Upper lobe of left lung (tissue), 4 donors: ENCODE measurements around the gene KCTD12.
"Not testable (repeated sequence)": the region's sequence is repeated elsewhere in the genome, so short reads cannot be mapped to it uniquely, and the experiment has no call there.

Experiments used
- CTCF ChIP-seq, 6 experiments: fragments of 450-650 bp in 4 of 6; fragments of 200-600 bp in 2 of 6; sonication (generic) in 2 of 6; IDR thresholded peaks; one replicate each; pipeline ENCODE4 v1.5.1; 2016 to 2019; ENCODE audit warnings: antibody characterized with exemption in 6 of 6
- POLR2A ChIP-seq, 4 donors: fragments of 450-650 bp; IDR thresholded peaks; one replicate each; pipeline ENCODE4 v1.5.1; 2016 to 2017; ENCODE audit warnings: antibody characterized with exemption in 4 of 4, mild to moderate bottlenecking in 2 of 4
- POLR2AphosphoS5 ChIP-seq, 2 donors: sonication (generic); formaldehyde crosslinking; IDR thresholded peaks; one replicate each; pipeline ENCODE4 v1.5.1; 2017; ENCODE audit warnings: antibody characterized with exemption in 2 of 2

GRCh38 chr13:76917755-76918481, 31.7 kb upstream of the KCTD12 start:
- TF ChIP-seq CTCF, POLR2AphosphoS5, POLR2A (IDR thresholded peaks at IDR 0.05): not testable (repeated sequence)
